A549 (cell line): ENCODE data around the gene FNDC3A. TPM values are rescaled to one million over a fixed set of nuclear protein-coding genes. Genes with fewer than 3 reads are reported as not detected.

Source experiments
- ATAC-seq, 2 experiments: fragments of 200-7000 bp in 1 of 2; fragments of >200 bp in 1 of 2; cut with Nextera tagmentation in 1 of 2; cut with Tn5 transposase in 1 of 2; 3 replicates each; pipeline versions ENCODE4 v1.8.0 to v1.9.1; 2018 to 2020; ENCODE audit warnings: mild to moderate bottlenecking in 1 of 2, moderate library complexity in 1 of 2
- CTCF ChIA-PET: fragments of 300-600 bp; sonication (Branson Sonifier 250); formaldehyde crosslinking; extraction: SDS; loops from one replicate; lab custom pipeline; 2021; ENCODE audit warnings: antibody characterized with exemption, inconsistent platforms; lab: Yijun Ruan, JAX
- POLR2A ChIA-PET: fragments of 350-600 bp; formaldehyde crosslinking; extraction: SDS; loops from one replicate; lab custom pipeline; 2021; ENCODE audit warnings: antibody characterized with exemption, inconsistent platforms; lab: Yijun Ruan, JAX
- DNase-seq, 2 experiments: peaks; one replicate each; pipeline versions ENCODE4 v3.0.0 to v3.0.0-alpha.2; 2011 to 2016; ENCODE audit warnings: low read depth in 1 of 2, low spot score in 1 of 2
- FAIRE-seq: peaks from 2 replicates; lab custom pipeline; 2011; peaks lifted over from hg19 to GRCh38; lab: Jason Lieb, UNC
- H3K27ac ChIP-seq, 2 experiments: fragments of >200 bp; sonication (Bioruptor Twin); formaldehyde crosslinking; 3 replicates each; pipeline ENCODE4 v1.5.1; 2016 to 2017
- H3K4me1 ChIP-seq: fragments of >200 bp; sonication (Bioruptor Twin); formaldehyde crosslinking; 3 replicates; pipeline ENCODE4 v1.6.1; 2016
- H3K4me2 ChIP-seq: fragments of >200 bp; sonication (Bioruptor Twin); formaldehyde crosslinking; 3 replicates; pipeline ENCODE4 v1.6.1; 2016
- H3K4me3 ChIP-seq: fragments of >200 bp; sonication (Bioruptor Twin); formaldehyde crosslinking; 3 replicates; pipeline ENCODE4 v1.5.1; 2016
- H3K9me3 ChIP-seq: fragments of >200 bp; sonication (Bioruptor Twin); formaldehyde crosslinking; 3 replicates; pipeline ENCODE4 v1.6.1; 2016
- BCL3 ChIP-seq: fragments of >200 bp; sonication (Bioruptor Twin); formaldehyde crosslinking; IDR thresholded peaks from 3 replicates; pipeline ENCODE4 v1.6.1; 2016
- CBX2 ChIP-seq: fragments of 200-600 bp; sonication (generic); IDR thresholded peaks from 2 replicates; pipeline ENCODE4 v1.6.1; 2016; ENCODE audit warnings: low read depth, mild to moderate bottlenecking, borderline replicate concordance
- CEBPB ChIP-seq, 2 experiments: fragments of >200 bp in 1 of 2; sonication (Bioruptor Twin) in 1 of 2; formaldehyde crosslinking in 1 of 2; IDR thresholded peaks; 2 replicates each; pipeline ENCODE4 v1.6.1; 2012 to 2016
- CHD2 ChIP-seq: fragments of 150-350 bp; IDR thresholded peaks from 2 replicates; pipeline ENCODE4 v1.6.1; 2014; ENCODE audit warnings: low read length; ENCODE audit not compliant: partially characterized antibody
- FOSB ChIP-seq: fragments of 250-450 bp; sonication (Bioruptor Pico); IDR thresholded peaks from 2 replicates; pipeline ENCODE4 v1.5.0; 2020; ENCODE audit warnings: mild to moderate bottlenecking, moderate library complexity
- HMGXB4 ChIP-seq: fragments of 250-450 bp; sonication (Bioruptor Pico); IDR thresholded peaks from 2 replicates; pipeline ENCODE4 v1.5.0; 2021; ENCODE audit warnings: mild to moderate bottlenecking, moderate library complexity, borderline replicate concordance
- HOXB13 ChIP-seq: fragments of 250-450 bp; sonication (Bioruptor Pico); IDR thresholded peaks from 2 replicates; pipeline ENCODE4 v1.5.0; 2020; ENCODE audit warnings: low read depth, mild to moderate bottlenecking, moderate library complexity
- KDM1A ChIP-seq: fragments of 200-600 bp; sonication (generic); IDR thresholded peaks from 2 replicates; pipeline ENCODE4 v1.6.1; 2016; ENCODE audit warnings: low read depth, mild to moderate bottlenecking
- KDM5A ChIP-seq: fragments of 200-600 bp; sonication (generic); IDR thresholded peaks from 2 replicates; pipeline ENCODE4 v1.6.1; 2016; ENCODE audit warnings: antibody characterized with exemption, mild to moderate bottlenecking
- MAFK ChIP-seq: fragments of 450-650 bp; IDR thresholded peaks from 2 replicates; pipeline ENCODE4 v1.6.1; 2014; ENCODE audit not compliant: partially characterized antibody
- MAZ ChIP-seq: fragments of 150-350 bp; IDR thresholded peaks from 2 replicates; pipeline ENCODE4 v1.6.1; 2014; ENCODE audit warnings: antibody characterized with exemption, low read depth, low read length, borderline replicate concordance
- MYC ChIP-seq: IDR thresholded peaks from 2 replicates; pipeline ENCODE4 v1.6.1; 2012; ENCODE audit warnings: mild to moderate bottlenecking, inconsistent platforms, low read length, improper control_type of control experiment, borderline replicate concordance
- PHF8 ChIP-seq: fragments of 200-600 bp; sonication (generic); IDR thresholded peaks from 2 replicates; pipeline ENCODE4 v1.6.1; 2016; ENCODE audit warnings: low read depth, mild to moderate bottlenecking, antibody characterized with exemption, moderate library complexity, borderline replicate concordance
- POLR2A ChIP-seq: IDR thresholded peaks from 2 replicates; pipeline ENCODE4 v1.6.1; 2012; ENCODE audit warnings: mild to moderate bottlenecking, low read length
- RAD21 ChIP-seq, 2 experiments: fragments of >200 bp in 1 of 2; sonication (Bioruptor Twin) in 1 of 2; formaldehyde crosslinking in 1 of 2; IDR thresholded peaks in 1 of 2; conservative IDR thresholded peaks in 1 of 2; 2 replicates in 1 of 2; 3 replicates in 1 of 2; pipeline ENCODE4 v1.6.1; 2012 to 2018; ENCODE audit warnings: inconsistent platforms in 1 of 2
- RARB ChIP-seq: fragments of 250-450 bp; sonication (Bioruptor Pico); IDR thresholded peaks from 2 replicates; pipeline ENCODE4 v1.8.0; 2021; ENCODE audit warnings: mild to moderate bottlenecking, moderate library complexity
- RCOR1 ChIP-seq: fragments of 150-350 bp; IDR thresholded peaks from 2 replicates; pipeline ENCODE4 v1.6.1; 2014; ENCODE audit warnings: antibody characterized with exemption, low read length, low read depth
- TP53 ChIP-seq: fragments of 250-450 bp; sonication (Bioruptor Pico); IDR thresholded peaks from 2 replicates; pipeline ENCODE4 v1.5.0; 2021; ENCODE audit warnings: mild to moderate bottlenecking, moderate library complexity
- WGBS: methylation state at CpG from one replicate; pipeline ENCODE4 v1.1.6; 2017; ENCODE audit errors: missing lambda C conversion rate; 5-methylcytosine and 5-hydroxymethylcytosine counted together
- polyA plus RNA-seq, 4 experiments: library from polyadenylated mRNA; depleted of rRNA in 3 of 4; stranded (reverse); fragments of >200 nt; fragmentation: RNase III in 1 of 4; extraction: RNeasy Plus Mini Kit Qiagen cat#74134 plus additional on column Dnase treatment in 1 of 4; gene quantifications; 2 replicates in 3 of 4; 3 replicates in 1 of 4; pipeline ENCODE4 v1.2.3, GENCODE V29; 2011 to 2017
- TF ChIP-seq, protein P1 (sequence below): IDR thresholded peaks from 2 replicates; pipeline ENCODE4 v1.6.1; 2012
- TF ChIP-seq, protein P2 (sequence below): fragments of 200-600 bp; sonication (generic); IDR thresholded peaks from 2 replicates; pipeline ENCODE4 v1.6.1; 2016; ENCODE audit warnings: antibody characterized with exemption, mild to moderate bottlenecking, moderate library complexity
- TF ChIP-seq, protein P3 (sequence below): fragments of >200 bp; sonication (Bioruptor Twin); formaldehyde crosslinking; IDR thresholded peaks from 3 replicates; pipeline ENCODE4 v1.5.1; 2016

Gene FNDC3A
- polyA plus RNA-seq, 2 of the 4 experiments (the other 2 are of a cell fraction): 16.0 to 32.6 TPM

- TF ChIP-seq HMGXB4 (CRISPR knock-in tag) (no peak), TP53 (CRISPR knock-in tag) (no peak)
Measured at GRCh38 chr13:49254007-49254406, 278.3 kb downstream of the FNDC3A start (continued).

- CTCF ChIA-PET: interaction anchor here (1.0 to 1.9 kb wide), 2 partner anchors 24 to 57 kb away, joined by 3 to 6 read pairs; no protein-coding TSS in a partner anchor
- Histone ChIP-seq H3K4me1 (no peaks in the 10 kb centered on the region), H3K4me3 (no peak overlapping the region), H3K4me2 (no peak overlapping the region), H3K9me3 (no peaks in the 10 kb centered on the region), H3K27ac (no peak overlapping the region)
- DNase-seq: no peak
- FAIRE-seq: no peak
- 100% methylated on average over 2 of the region's 2 CpGs for WGBS
- no peak for TF ChIP-seq RCOR1
- TF ChIP-seq CHD2: no peak
- TF ChIP-seq, protein P1, sequence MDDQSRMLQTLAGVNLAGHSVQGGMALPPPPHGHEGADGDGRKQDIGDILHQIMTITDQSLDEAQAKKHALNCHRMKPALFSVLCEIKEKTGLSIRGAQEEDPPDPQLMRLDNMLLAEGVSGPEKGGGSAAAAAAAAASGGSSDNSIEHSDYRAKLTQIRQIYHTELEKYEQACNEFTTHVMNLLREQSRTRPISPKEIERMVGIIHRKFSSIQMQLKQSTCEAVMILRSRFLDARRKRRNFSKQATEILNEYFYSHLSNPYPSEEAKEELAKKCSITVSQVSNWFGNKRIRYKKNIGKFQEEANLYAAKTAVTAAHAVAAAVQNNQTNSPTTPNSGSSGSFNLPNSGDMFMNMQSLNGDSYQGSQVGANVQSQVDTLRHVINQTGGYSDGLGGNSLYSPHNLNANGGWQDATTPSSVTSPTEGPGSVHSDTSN: no peak
- TF ChIP-seq, protein P2, sequence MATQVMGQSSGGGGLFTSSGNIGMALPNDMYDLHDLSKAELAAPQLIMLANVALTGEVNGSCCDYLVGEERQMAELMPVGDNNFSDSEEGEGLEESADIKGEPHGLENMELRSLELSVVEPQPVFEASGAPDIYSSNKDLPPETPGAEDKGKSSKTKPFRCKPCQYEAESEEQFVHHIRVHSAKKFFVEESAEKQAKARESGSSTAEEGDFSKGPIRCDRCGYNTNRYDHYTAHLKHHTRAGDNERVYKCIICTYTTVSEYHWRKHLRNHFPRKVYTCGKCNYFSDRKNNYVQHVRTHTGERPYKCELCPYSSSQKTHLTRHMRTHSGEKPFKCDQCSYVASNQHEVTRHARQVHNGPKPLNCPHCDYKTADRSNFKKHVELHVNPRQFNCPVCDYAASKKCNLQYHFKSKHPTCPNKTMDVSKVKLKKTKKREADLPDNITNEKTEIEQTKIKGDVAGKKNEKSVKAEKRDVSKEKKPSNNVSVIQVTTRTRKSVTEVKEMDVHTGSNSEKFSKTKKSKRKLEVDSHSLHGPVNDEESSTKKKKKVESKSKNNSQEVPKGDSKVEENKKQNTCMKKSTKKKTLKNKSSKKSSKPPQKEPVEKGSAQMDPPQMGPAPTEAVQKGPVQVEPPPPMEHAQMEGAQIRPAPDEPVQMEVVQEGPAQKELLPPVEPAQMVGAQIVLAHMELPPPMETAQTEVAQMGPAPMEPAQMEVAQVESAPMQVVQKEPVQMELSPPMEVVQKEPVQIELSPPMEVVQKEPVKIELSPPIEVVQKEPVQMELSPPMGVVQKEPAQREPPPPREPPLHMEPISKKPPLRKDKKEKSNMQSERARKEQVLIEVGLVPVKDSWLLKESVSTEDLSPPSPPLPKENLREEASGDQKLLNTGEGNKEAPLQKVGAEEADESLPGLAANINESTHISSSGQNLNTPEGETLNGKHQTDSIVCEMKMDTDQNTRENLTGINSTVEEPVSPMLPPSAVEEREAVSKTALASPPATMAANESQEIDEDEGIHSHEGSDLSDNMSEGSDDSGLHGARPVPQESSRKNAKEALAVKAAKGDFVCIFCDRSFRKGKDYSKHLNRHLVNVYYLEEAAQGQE: no peak
- TF ChIP-seq, protein P3, sequence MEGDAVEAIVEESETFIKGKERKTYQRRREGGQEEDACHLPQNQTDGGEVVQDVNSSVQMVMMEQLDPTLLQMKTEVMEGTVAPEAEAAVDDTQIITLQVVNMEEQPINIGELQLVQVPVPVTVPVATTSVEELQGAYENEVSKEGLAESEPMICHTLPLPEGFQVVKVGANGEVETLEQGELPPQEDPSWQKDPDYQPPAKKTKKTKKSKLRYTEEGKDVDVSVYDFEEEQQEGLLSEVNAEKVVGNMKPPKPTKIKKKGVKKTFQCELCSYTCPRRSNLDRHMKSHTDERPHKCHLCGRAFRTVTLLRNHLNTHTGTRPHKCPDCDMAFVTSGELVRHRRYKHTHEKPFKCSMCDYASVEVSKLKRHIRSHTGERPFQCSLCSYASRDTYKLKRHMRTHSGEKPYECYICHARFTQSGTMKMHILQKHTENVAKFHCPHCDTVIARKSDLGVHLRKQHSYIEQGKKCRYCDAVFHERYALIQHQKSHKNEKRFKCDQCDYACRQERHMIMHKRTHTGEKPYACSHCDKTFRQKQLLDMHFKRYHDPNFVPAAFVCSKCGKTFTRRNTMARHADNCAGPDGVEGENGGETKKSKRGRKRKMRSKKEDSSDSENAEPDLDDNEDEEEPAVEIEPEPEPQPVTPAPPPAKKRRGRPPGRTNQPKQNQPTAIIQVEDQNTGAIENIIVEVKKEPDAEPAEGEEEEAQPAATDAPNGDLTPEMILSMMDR: no peak
- no peak for TF ChIP-seq CBX2
- no peak for TF ChIP-seq RARB
- no peak for TF ChIP-seq MYC
- no peak for TF ChIP-seq MAFK
- TF ChIP-seq RAD21 (conservative IDR thresholded peaks at IDR 0.05 in 1 of 2, IDR thresholded peaks at IDR 0.05 in 1 of 2): no peak
- TF ChIP-seq MAZ: no peak
- no peak for TF ChIP-seq FOSB
- TF ChIP-seq HOXB13 (CRISPR knock-in tag): no peak
- TF ChIP-seq KDM5A: no peak
- no peak for TF ChIP-seq POLR2A
- no peak for TF ChIP-seq KDM1A
- no peak for TF ChIP-seq PHF8
- TF ChIP-seq BCL3: no peak
- TF ChIP-seq CEBPB (IDR thresholded peaks at IDR 0.05): no peak
- POLR2A ChIA-PET: no interaction called here
- ATAC-seq: no peak
Measured at GRCh38 chr13:49256841-49257240, 281.1 kb downstream of the FNDC3A start.
